GM12878 (cell line): ENCODE measurements around the gene SYT12. TPM values are rescaled to one million over a fixed set of nuclear protein-coding genes. Genes with fewer than 3 reads are reported as not detected.

Experiments used
- ATAC-seq: fragments of 200-7000 bp; cut with Tn5 transposase; 3 replicates; pipeline ENCODE4 v1.9.1; 2020; ENCODE audit warnings: mild to moderate bottlenecking, moderate library complexity
- BruUV-seq: library from RNA; stranded (reverse); fragments of 400-500 nt; replicated peaks from 2 replicates; lab custom pipeline; 2021; lab: Mats Ljungman, UMichigan
- CTCF ChIA-PET: fragments of 300-600 bp; sonication (Branson Sonifier 250); formaldehyde crosslinking; extraction: SDS; loops from one replicate; lab custom pipeline; 2021; ENCODE audit warnings: inconsistent platforms; lab: Yijun Ruan, JAX
- POLR2A ChIA-PET: fragments of 350-600 bp; formaldehyde crosslinking; extraction: SDS; loops from one replicate; lab custom pipeline; 2021; ENCODE audit warnings: inconsistent platforms; lab: Charles Lee
- RAD21 ChIA-PET: fragments of 300-600 bp; sonication (Branson Sonifier 250); formaldehyde crosslinking; loops from one replicate; lab custom pipeline; 2023; ENCODE audit warnings: antibody characterized with exemption; ENCODE audit not compliant: unreplicated experiment; lab: Charles Lee
- SMC1A ChIA-PET: fragments of 300-600 bp; sonication (Branson Sonifier 250); formaldehyde crosslinking; loops from one replicate; lab custom pipeline; 2023; ENCODE audit not compliant: unreplicated experiment, uncharacterized antibody; lab: Charles Lee
- DNase-seq: peaks from one replicate; pipeline ENCODE4 v3.0.0-alpha.2; 2011; ENCODE audit warnings: low read depth, low spot score
- FAIRE-seq: peaks from 3 replicates; lab custom pipeline; 2011; peaks lifted over from hg19 to GRCh38; lab: Jason Lieb, UNC
- H2AFZ ChIP-seq: 2 replicates; pipeline ENCODE4 v1.6.0; 2011; ENCODE audit warnings: low read depth, low read length, control low read depth; ENCODE audit not compliant: control insufficient read depth
- H3K27ac ChIP-seq: 2 replicates; pipeline ENCODE4 v1.5.1; 2011; ENCODE audit warnings: control low read depth; ENCODE audit not compliant: control insufficient read depth, insufficient read depth
- H3K27me3 ChIP-seq, 2 experiments: replicated peaks in 1 of 2; 2 replicates each; pipeline versions ENCODE4 v1.6.0 to v1.6.1; 2011; ENCODE audit warnings: low read length in 1 of 2; ENCODE audit not compliant: control insufficient read depth in 2 of 2, insufficient read depth in 2 of 2
- H3K36me3 ChIP-seq, 2 experiments: 2 replicates each; pipeline ENCODE4 v1.5.1; 2011; ENCODE audit warnings: low read length in 1 of 2; ENCODE audit not compliant: control insufficient read depth in 2 of 2, insufficient read depth in 2 of 2
- H3K4me1 ChIP-seq: 2 replicates; pipeline ENCODE4 v1.6.1; 2011; ENCODE audit warnings: mild to moderate bottlenecking, low read length, moderate library complexity, mixed read lengths; ENCODE audit not compliant: control insufficient read depth, insufficient read depth
- H3K4me2 ChIP-seq: 2 replicates; pipeline ENCODE4 v1.6.0; 2011; ENCODE audit warnings: control low read depth; ENCODE audit not compliant: control insufficient read depth, insufficient read depth
- H3K4me3 ChIP-seq: fragments of 200-600 bp; sonication (generic); 2 replicates; pipeline ENCODE4 v1.5.1; 2016
- H3K79me2 ChIP-seq: 2 replicates; pipeline ENCODE4 v1.6.0; 2011; ENCODE audit warnings: low read length; ENCODE audit not compliant: control insufficient read depth, insufficient read depth
- H3K9ac ChIP-seq: 2 replicates; pipeline ENCODE4 v1.8.0; 2011; ENCODE audit warnings: low read length, control low read depth, mixed read lengths; ENCODE audit not compliant: control insufficient read depth, insufficient read depth
- H3K9me3 ChIP-seq: replicated peaks from 3 replicates; pipeline ENCODE4 v1.5.1; 2011; ENCODE audit warnings: mild to moderate bottlenecking, low read length; ENCODE audit not compliant: control insufficient read depth, insufficient read depth
- H4K20me1 ChIP-seq: 2 replicates; pipeline ENCODE4 v1.6.0; 2011; ENCODE audit not compliant: control insufficient read depth, insufficient read depth
- FOS ChIP-seq: IDR thresholded peaks from 3 replicates; pipeline ENCODE4 v1.6.1; 2011; ENCODE audit warnings: borderline replicate concordance; ENCODE audit not compliant: insufficient read length; ENCODE audit errors: extremely low read depth
- HCFC1 ChIP-seq: fragments of 150-350 bp; IDR thresholded peaks from 2 replicates; pipeline ENCODE4 v1.6.1; 2014; ENCODE audit warnings: low read length
- IKZF2 ChIP-seq, 2 experiments: fragments of 450-650 bp; IDR thresholded peaks; 2 replicates each; pipeline ENCODE4 v1.6.1; 2017; ENCODE audit warnings: mild to moderate bottlenecking in 2 of 2, moderate library complexity in 2 of 2
- JUNB ChIP-seq: IDR thresholded peaks from 2 replicates; pipeline ENCODE4 v1.6.1; 2016; ENCODE audit warnings: antibody characterized with exemption, mild to moderate bottlenecking
- MLLT1 ChIP-seq: fragments of 450-650 bp; IDR thresholded peaks from 2 replicates; pipeline ENCODE4 v1.6.1; 2016; ENCODE audit warnings: mild to moderate bottlenecking
- MYB ChIP-seq: fragments of 150-350 bp; IDR thresholded peaks from 2 replicates; pipeline ENCODE4 v1.6.1; 2014; ENCODE audit warnings: mild to moderate bottlenecking, low read depth, low read length, borderline replicate concordance
- RELA ChIP-seq: fragments of 450-650 bp; IDR thresholded peaks from 2 replicates; pipeline ENCODE4 v1.8.0; 2014; ENCODE audit warnings: borderline replicate concordance; ENCODE audit not compliant: partially characterized antibody
- SMAD5 ChIP-seq: IDR thresholded peaks from 2 replicates; pipeline ENCODE4 v1.6.1; 2016; ENCODE audit warnings: antibody characterized with exemption, low read depth
- SMARCA5 ChIP-seq: fragments of 450-650 bp; IDR thresholded peaks from 2 replicates; pipeline ENCODE4 v1.6.1; 2017; ENCODE audit warnings: mild to moderate bottlenecking
- SP1 ChIP-seq: IDR thresholded peaks from one replicate; pipeline ENCODE4 v1.6.1; 2011; ENCODE audit warnings: low read depth, low read length
- ZNF24 ChIP-seq: fragments of 450-650 bp; IDR thresholded peaks from 2 replicates; pipeline ENCODE4 v1.6.1; 2017; ENCODE audit warnings: antibody characterized with exemption, mild to moderate bottlenecking
- ZNF384 ChIP-seq: IDR thresholded peaks from 2 replicates; pipeline ENCODE4 v1.6.1; 2012; ENCODE audit warnings: low read depth, mild to moderate bottlenecking, low read length, improper control_type of control experiment, borderline replicate concordance
- WGBS: methylation state at CpG from one replicate; pipeline ENCODE4 v1.1.6; 2016; ENCODE audit warnings: low lambda C conversion rate; ENCODE audit not compliant: insufficient replicate concordance, insufficient coverage; ENCODE audit errors: missing lambda C conversion rate; 5-methylcytosine and 5-hydroxymethylcytosine counted together
- in situ Hi-C: fragments of 300-500 bp; cut with MboI; formaldehyde crosslinking; loops from 9 replicates; pipeline ENCODE4 v1.14.3; 2018; ENCODE audit warnings: mixed read lengths
- intact Hi-C: fragments of 100-400 bp; cut with micrococcal nuclease; formaldehyde crosslinking; loops from one replicate; pipeline ENCODE4 v1.14.2; 2022; ENCODE audit not compliant: unreplicated experiment
- polyA plus RNA-seq, 11 experiments: library from polyadenylated mRNA; depleted of rRNA in 4 of 11; unstranded in 6 of 11; stranded (reverse) in 5 of 11; fragments of >200 nt; fragmentation: Nextera tagmentation in 4 of 11; fragmentation: Illumina TruSeq in 1 of 11; extraction: Ambion mirVana in 4 of 11; extraction: Trizol in 1 of 11; gene quantifications; 1 replicate in 1 of 11; 2 replicates in 10 of 11; pipeline versions ENCODE4 v1.2.1 to v1.2.3, GENCODE V29; 2011 to 2016; ENCODE audit warnings: inconsistent platforms in 2 of 11, missing spikeins in 2 of 11, low read depth in 1 of 11
- total RNA-seq, 4 experiments: library from RNA; depleted of rRNA in 3 of 4; stranded (reverse); fragments of >200 nt in 3 of 4; fragmentation: Illumina TruSeq in 1 of 4; extraction: Trizol in 1 of 4; gene quantifications; 2 replicates each; pipeline versions ENCODE4 v1.2.1 to v1.2.3, GENCODE V29; 2013 to 2021
- TF ChIP-seq, protein P1 (sequence below): IDR thresholded peaks from 2 replicates; pipeline ENCODE4 v1.6.1; 2012; ENCODE audit warnings: low read length, inconsistent platforms
- TF ChIP-seq, protein P2 (sequence below): IDR thresholded peaks from 2 replicates; pipeline ENCODE4 v1.6.1; 2011; ENCODE audit warnings: borderline replicate concordance, low read depth, mild to moderate bottlenecking, moderate library complexity, low read length; ENCODE audit not compliant: insufficient read depth, poor library complexity, severe bottlenecking
- TF ChIP-seq, protein P3 (sequence below): fragments of 450-650 bp; IDR thresholded peaks from 2 replicates; pipeline ENCODE4 v1.6.1; 2016; ENCODE audit warnings: mild to moderate bottlenecking
- TF ChIP-seq, protein P4 (sequence below): fragments of 450-650 bp; IDR thresholded peaks from 2 replicates; pipeline ENCODE4 v1.6.1; 2017; ENCODE audit warnings: mild to moderate bottlenecking, low read depth, inconsistent platforms; ENCODE audit not compliant: poor library complexity, severe bottlenecking

SYT12 gene
- total and polyA plus RNA-seq, 10 of the 15 experiments (the other 5 are each of a cell fraction or from before 2014, with no cell fraction given) = 0.02 to 2.3 (median 0.84) TPM; not detected in 1

DNA sequence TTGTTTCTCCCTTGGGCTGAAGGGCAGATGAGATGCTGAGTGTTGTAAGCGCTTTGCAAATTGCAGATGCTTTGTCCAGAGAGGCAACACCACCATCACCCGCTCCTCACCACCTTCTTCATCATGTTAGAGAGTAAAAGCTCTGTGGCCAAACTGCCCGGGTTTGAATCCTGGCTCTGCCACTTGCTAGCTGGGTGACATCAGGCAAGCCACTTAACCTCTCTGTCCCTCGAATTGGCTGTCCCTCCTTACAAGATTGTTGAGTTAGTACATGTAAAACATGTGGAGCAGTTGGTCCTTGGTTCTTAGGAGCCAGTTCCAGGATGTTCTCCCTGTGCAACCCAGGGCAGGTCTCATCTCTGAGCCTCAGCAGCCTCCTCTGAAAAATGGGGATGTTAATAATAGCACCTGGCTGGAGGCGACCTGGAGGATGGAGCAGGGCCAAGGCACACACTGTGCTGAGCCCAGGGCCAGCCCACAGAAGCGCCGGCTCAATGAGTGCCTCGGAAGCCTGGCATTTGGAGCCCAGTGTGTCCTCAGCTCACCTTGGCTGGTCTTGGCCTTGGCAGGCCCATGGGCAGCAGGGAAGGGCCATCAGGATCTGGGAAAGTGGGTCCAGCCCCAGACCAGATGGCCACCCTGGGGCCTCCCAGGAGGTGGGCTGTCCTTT is 37.3 kb upstream of the SYT12 start (continued):
- TF ChIP-seq MLLT1 (no peak), ZNF384 (no peak), FOS (no peak), HCFC1 (no peak)
- TF ChIP-seq, protein P1, sequence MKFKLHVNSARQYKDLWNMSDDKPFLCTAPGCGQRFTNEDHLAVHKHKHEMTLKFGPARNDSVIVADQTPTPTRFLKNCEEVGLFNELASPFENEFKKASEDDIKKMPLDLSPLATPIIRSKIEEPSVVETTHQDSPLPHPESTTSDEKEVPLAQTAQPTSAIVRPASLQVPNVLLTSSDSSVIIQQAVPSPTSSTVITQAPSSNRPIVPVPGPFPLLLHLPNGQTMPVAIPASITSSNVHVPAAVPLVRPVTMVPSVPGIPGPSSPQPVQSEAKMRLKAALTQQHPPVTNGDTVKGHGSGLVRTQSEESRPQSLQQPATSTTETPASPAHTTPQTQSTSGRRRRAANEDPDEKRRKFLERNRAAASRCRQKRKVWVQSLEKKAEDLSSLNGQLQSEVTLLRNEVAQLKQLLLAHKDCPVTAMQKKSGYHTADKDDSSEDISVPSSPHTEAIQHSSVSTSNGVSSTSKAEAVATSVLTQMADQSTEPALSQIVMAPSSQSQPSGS = no peak

- intact Hi-C loops = no loop called here
- Histone ChIP-seq H3K4me2 (no peak overlapping the region), H4K20me1 (no peaks in the 10 kb centered on the region), H3K36me3 (no peaks in the 10 kb centered on the region), H3K27me3 (no peaks in the 10 kb centered on the region), H3K27ac (no peak overlapping the region), H3K9ac (no peak overlapping the region), H3K4me3 (no peak overlapping the region), H3K4me1 (peaks cover 6% of the 10 kb centered on the region; the same call in 1 of the 2 replicates), H3K9me3 (no peaks in the 10 kb centered on the region; the same call in 2 of the 3 replicates), H3K79me2 (no peaks in the 10 kb centered on the region), H2AFZ (no peak overlapping the region)
- ChIA-PET RAD21 (no interaction called here), POLR2A (no interaction called here), CTCF (no interaction called here), SMC1A (no interaction called here)
- FAIRE-seq (no peak), ATAC-seq (no peak), DNase-seq (no peak)
- WGBS = 49% methylated on average over 7 of the region's 7 CpGs
- in situ Hi-C loops = no loop called here
- BruUV-seq = no TSS peak
- TF ChIP-seq SMARCA5 (no peak), ZNF24 (no peak), IKZF2 (IDR thresholded peaks at IDR 0.05) (no peak), MYB (no peak), SMAD5 (no peak), RELA (no peak), SP1 (no peak), JUNB (no peak)
- TF ChIP-seq, protein P2, sequence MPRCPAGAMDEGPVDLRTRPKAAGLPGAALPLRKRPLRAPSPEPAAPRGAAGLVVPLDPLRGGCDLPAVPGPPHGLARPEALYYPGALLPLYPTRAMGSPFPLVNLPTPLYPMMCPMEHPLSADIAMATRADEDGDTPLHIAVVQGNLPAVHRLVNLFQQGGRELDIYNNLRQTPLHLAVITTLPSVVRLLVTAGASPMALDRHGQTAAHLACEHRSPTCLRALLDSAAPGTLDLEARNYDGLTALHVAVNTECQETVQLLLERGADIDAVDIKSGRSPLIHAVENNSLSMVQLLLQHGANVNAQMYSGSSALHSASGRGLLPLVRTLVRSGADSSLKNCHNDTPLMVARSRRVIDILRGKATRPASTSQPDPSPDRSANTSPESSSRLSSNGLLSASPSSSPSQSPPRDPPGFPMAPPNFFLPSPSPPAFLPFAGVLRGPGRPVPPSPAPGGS = no peak
- TF ChIP-seq, protein P3, sequence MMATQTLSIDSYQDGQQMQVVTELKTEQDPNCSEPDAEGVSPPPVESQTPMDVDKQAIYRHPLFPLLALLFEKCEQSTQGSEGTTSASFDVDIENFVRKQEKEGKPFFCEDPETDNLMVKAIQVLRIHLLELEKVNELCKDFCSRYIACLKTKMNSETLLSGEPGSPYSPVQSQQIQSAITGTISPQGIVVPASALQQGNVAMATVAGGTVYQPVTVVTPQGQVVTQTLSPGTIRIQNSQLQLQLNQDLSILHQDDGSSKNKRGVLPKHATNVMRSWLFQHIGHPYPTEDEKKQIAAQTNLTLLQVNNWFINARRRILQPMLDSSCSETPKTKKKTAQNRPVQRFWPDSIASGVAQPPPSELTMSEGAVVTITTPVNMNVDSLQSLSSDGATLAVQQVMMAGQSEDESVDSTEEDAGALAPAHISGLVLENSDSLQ = no peak
- TF ChIP-seq, protein P4, sequence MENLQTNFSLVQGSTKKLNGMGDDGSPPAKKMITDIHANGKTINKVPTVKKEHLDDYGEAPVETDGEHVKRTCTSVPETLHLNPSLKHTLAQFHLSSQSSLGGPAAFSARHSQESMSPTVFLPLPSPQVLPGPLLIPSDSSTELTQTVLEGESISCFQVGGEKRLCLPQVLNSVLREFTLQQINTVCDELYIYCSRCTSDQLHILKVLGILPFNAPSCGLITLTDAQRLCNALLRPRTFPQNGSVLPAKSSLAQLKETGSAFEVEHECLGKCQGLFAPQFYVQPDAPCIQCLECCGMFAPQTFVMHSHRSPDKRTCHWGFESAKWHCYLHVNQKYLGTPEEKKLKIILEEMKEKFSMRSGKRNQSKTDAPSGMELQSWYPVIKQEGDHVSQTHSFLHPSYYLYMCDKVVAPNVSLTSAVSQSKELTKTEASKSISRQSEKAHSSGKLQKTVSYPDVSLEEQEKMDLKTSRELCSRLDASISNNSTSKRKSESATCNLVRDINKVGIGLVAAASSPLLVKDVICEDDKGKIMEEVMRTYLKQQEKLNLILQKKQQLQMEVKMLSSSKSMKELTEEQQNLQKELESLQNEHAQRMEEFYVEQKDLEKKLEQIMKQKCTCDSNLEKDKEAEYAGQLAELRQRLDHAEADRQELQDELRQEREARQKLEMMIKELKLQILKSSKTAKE = no peak
Measured at GRCh38 chr11:66986178-66986545, 36.8 kb upstream of the SYT12 start.
